Ovary (tissue), 9 donors: Measurements from ENCODE around the gene RTP4. TPM values are rescaled to one million over a fixed set of nuclear protein-coding genes. Genes with fewer than 3 reads are reported as not detected.

ENCODE experiments used
- DNase-seq, 5 donors: peaks; one replicate each; pipeline ENCODE4 v3.0.0-alpha.2; 2019 to 2020
- H3K27ac ChIP-seq, 2 donors: fragments of 200-600 bp; one replicate each; pipeline versions ENCODE4 v1.5.1 to v1.8.0; 2019 to 2022
- H3K27me3 ChIP-seq: fragments of 200-600 bp; one replicate; pipeline ENCODE4 v1.8.0; 2022
- H3K36me3 ChIP-seq: fragments of 200-600 bp; sonication (generic); one replicate; pipeline ENCODE4 v1.5.1; 2019
- H3K4me1 ChIP-seq: one replicate; pipeline ENCODE4 v1.8.1; 2013; ENCODE audit warnings: mild to moderate bottlenecking, moderate library complexity; ENCODE audit not compliant: insufficient read depth
- H3K4me3 ChIP-seq: fragments of 200-600 bp; sonication (generic); one replicate; pipeline ENCODE4 v1.5.1; 2017
- H3K9me3 ChIP-seq, 2 donors: fragments of 200-600 bp in 1 of 2; sonication (generic) in 1 of 2; one replicate each; pipeline versions ENCODE4 v1.5.1 to v1.8.1; 2013 to 2019; ENCODE audit warnings: mild to moderate bottlenecking in 1 of 2, moderate library complexity in 1 of 2
- EP300 ChIP-seq: sonication (generic); formaldehyde crosslinking; IDR thresholded peaks from one replicate; pipeline ENCODE4 v1.6.1; 2017; ENCODE audit warnings: antibody characterized with exemption
- POLR2A ChIP-seq: fragments of 450-650 bp; IDR thresholded peaks from one replicate; pipeline ENCODE4 v1.6.1; 2017; ENCODE audit warnings: antibody characterized with exemption, mild to moderate bottlenecking, moderate library complexity
- WGBS, 3 donors: extraction: QIAGEN DNeasy Blood & Tissue Kit in 1 of 3; methylation state at CpG; one replicate each; pipeline versions ENCODE4 v1.1.5 to v1.1.7; 2013 to 2017; 5-methylcytosine and 5-hydroxymethylcytosine counted together
- intact Hi-C, 4 donors: fragments of 100-400 bp; cut with DNase I; formaldehyde crosslinking; loops; one replicate each; pipeline versions ENCODE4 v1.11.0 to v1.15.1; 2022 to 2023
- polyA plus RNA-seq, 2 donors: library from polyadenylated mRNA; stranded (reverse); fragments of 200-250 nt in 1 of 2; fragments of 350-450 nt in 1 of 2; fragmentation: Illumina TruSeq in 1 of 2; extraction: RNeasy Lipid Tissue Mini Kit (QIAGEN cat#74804) in 1 of 2; gene quantifications; one replicate each; pipeline ENCODE4 v1.2.3, GENCODE V29; 2013 to 2014
- total RNA-seq, 7 donors: library from RNA; depleted of rRNA in 2 of 7; stranded (reverse); fragments of >200 nt in 2 of 7; fragmentation: NEBNext Ultra II Directional in 3 of 7; extraction: Animal tissue kit (Norgen Biotek cat#: 25700) in 3 of 7; gene quantifications; one replicate each; pipeline versions ENCODE4 v1.1.0 to v1.2.4, GENCODE V29; 2016 to 2023
- TF ChIP-seq, protein P1 (sequence below), 3 donors: fragments of 450-650 bp in 2 of 3; fragments of 200-600 bp in 1 of 3; IDR thresholded peaks; one replicate each; pipeline versions ENCODE4 v1.5.1 to v1.8.0; 2016 to 2022; ENCODE audit warnings: antibody characterized with exemption in 3 of 3, mild to moderate bottlenecking in 1 of 3
- donor health status: DM: no; HTN: no; CAD: no; lungs with moderate emphysema.
- donor health status: DM: no; HTN: no; CAD: no.
- donor health status: Bipolar disorder and iron deficiency.
- donor health status: DM: yes; HTN: yes; CAD: no.
- donor health status: DM: no; HTN: no; CAD: no.
- donor health status: DM: yes; HTN: yes; CAD: no.

Gene RTP4
- total and polyA plus RNA-seq, 9 donors = 0.24 to 7.3 (median 2.7) TPM

DNA sequence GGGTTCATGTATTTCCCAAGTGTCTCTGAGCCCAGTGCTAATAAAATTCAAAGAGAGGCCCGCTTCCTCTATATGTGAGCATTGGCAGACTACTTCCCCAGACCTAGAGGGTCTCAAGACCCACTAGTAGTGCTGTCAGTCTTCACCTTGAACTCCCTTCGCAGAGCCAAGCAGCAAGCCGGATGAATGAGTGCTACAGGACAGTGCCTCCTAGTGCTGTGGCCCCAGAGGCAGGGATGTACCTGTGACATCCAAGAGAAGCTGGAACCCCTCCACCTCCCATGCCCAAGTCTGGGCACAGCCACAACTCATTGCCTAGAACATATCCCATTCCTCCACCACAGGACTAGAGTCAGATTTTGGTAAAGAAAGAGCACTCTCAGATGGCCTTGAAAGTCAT is 39.5 kb upstream of the RTP4 start:
- Histone ChIP-seq H3K27ac (no peak overlapping the region), H3K4me1 (no peaks in the 10 kb centered on the region), H3K9me3 (no peaks in the 10 kb centered on the region), H3K4me3 (no peak overlapping the region), H3K27me3 (no peaks in the 10 kb centered on the region), H3K36me3 (no peaks in the 10 kb centered on the region)
- TF ChIP-seq, protein P1, sequence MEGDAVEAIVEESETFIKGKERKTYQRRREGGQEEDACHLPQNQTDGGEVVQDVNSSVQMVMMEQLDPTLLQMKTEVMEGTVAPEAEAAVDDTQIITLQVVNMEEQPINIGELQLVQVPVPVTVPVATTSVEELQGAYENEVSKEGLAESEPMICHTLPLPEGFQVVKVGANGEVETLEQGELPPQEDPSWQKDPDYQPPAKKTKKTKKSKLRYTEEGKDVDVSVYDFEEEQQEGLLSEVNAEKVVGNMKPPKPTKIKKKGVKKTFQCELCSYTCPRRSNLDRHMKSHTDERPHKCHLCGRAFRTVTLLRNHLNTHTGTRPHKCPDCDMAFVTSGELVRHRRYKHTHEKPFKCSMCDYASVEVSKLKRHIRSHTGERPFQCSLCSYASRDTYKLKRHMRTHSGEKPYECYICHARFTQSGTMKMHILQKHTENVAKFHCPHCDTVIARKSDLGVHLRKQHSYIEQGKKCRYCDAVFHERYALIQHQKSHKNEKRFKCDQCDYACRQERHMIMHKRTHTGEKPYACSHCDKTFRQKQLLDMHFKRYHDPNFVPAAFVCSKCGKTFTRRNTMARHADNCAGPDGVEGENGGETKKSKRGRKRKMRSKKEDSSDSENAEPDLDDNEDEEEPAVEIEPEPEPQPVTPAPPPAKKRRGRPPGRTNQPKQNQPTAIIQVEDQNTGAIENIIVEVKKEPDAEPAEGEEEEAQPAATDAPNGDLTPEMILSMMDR (IDR thresholded peaks at IDR 0.05) = no peak
- TF ChIP-seq EP300 (no peak), POLR2A (no peak)
- no peak for DNase-seq
- intact Hi-C loops = no loop called here
- 89 to 94% (median 93%) methylated on average over 3 of the region's 3 CpGs for WGBS, 3 donors

DNA sequence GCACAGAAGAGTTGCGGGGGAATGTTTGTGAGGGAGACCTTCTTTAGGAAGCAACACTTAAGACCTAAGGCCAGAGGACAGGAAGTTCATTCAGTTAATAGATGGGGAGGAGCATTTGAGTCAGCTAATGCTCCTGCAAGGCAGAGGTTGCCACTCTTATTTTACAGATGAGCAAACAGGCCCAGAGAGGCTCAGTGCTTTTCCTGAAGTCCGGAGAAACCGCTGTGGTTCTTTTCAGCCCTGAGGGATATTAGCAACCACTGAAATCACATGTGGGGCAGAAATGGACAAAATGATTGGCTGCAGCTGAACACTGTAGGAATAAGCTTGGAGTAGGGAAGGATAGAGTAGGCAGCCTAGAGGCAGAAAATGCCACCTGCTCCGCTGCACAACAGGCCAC is 33.3 kb upstream of the RTP4 start:
- 95 to 97% (median 95%) methylated on average over 4 of the region's 4 CpGs for WGBS, 3 donors
- no peak for DNase-seq
- H3K27me3 ChIP-seq = no peaks in the 10 kb centered on the region
- no peaks in the 10 kb centered on the region for H3K9me3 ChIP-seq
- no peaks in the 10 kb centered on the region for H3K36me3 ChIP-seq
- intact Hi-C loops = loop anchor here in 1 of 4 donors (5.0 kb wide), 1 partner anchor 137 kb away; no protein-coding TSS in a partner anchor
- H3K4me3 ChIP-seq = no peak overlapping the region
- no peak overlapping the region for H3K27ac ChIP-seq
- TF ChIP-seq, protein P1 (IDR thresholded peaks at IDR 0.05) = no peak
- TF ChIP-seq EP300 (no peak), POLR2A (no peak)
- no peaks in the 10 kb centered on the region for H3K4me1 ChIP-seq

DNA sequence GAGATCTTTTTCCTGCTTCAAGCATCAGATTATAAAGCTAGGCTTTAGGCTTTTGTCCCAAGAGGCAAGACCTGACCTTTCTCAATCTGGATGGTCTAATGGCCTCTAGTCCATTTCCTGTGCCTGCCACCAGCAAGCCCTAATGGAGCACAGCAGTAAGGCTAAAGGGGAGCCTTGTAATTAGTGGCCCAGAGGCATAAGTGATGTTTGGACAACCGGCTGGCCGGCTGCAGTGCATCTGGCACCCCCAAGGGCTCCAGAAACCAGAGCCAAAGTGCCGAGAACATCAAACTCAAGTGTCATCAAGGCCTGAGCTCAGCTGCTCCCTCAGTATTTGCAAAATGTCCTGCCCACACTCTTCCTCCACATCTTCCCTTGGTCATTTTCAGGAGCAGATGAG is 31.9 kb upstream of the RTP4 start:
- Histone ChIP-seq H3K36me3 (no peaks in the 10 kb centered on the region), H3K9me3 (no peaks in the 10 kb centered on the region), H3K27ac (no peak overlapping the region), H3K4me3 (no peak overlapping the region), H3K27me3 (no peaks in the 10 kb centered on the region), H3K4me1 (no peaks in the 10 kb centered on the region)
- TF ChIP-seq POLR2A (no peak), EP300 (no peak)
- intact Hi-C loops = loop anchor here in 1 of 4 donors (5.0 kb wide), 1 partner anchor 136 kb away; no protein-coding TSS in a partner anchor
- DNase-seq = no peak
- 62 to 70% (median 62%) methylated on average over 3 of the region's 3 CpGs for WGBS, 3 donors

DNA sequence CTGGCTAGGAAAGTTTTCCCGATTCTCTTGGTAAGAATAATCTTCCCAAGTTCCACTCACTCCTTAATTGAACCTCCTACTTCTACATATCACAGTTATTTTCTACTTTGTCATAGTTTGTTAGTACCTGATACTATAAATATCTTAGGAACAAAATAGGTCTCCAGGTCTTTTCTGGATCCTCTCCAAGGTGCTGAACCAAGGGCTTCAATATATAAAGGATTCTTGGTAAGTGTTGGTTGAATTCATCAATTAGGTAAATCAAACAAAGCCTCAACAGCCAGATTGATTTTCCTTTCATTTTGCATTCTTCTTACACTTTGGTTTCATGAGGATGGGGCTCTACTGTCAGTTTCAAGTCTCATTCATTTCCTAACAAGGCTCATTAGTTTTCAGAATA is 27.6 kb upstream of the RTP4 start:
- intact Hi-C loops = no loop called here
- 85 to 93% (median 86%) methylated on average over 1 of the region's 1 CpG for WGBS, 3 donors

DNA sequence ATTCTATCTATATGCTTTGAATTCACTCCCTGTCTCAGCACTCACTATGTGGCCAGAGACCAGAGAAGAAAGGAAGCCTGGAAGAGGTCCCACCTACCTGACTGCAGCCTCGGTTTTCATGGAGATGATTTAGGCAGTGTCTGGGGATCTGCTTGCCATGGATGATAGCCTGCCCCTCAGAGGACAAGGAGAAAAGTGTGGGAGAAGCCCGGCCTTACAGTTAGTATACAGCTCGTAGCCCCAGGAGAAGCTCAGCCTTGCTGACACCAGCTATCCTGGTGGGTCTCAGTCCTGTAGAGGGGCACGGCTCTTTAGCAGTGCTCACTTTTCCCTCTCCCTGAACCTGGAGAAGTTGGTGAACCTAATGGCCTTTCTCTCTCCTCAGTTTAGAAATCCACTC is 25.9 kb upstream of the RTP4 start:
- intact Hi-C loops = no loop called here

More for the DNA sequence above, 27.6 kb upstream of the RTP4 start:
- no peaks in the 10 kb centered on the region for H3K36me3 ChIP-seq
- H3K9me3 ChIP-seq = no peaks in the 10 kb centered on the region
- DNase-seq = no peak
- no peak overlapping the region for H3K4me3 ChIP-seq
- no peaks in the 10 kb centered on the region for H3K4me1 ChIP-seq
- no peaks in the 10 kb centered on the region for H3K27me3 ChIP-seq
- TF ChIP-seq, protein P1 (IDR thresholded peaks at IDR 0.05) = no peak
- TF ChIP-seq EP300 (no peak), POLR2A (no peak)
- H3K27ac ChIP-seq = no peak overlapping the region

More for the DNA sequence above, 25.9 kb upstream of the RTP4 start:
- no peaks in the 10 kb centered on the region for H3K27me3 ChIP-seq
- TF ChIP-seq, protein P1 (IDR thresholded peaks at IDR 0.05) = no peak
- TF ChIP-seq EP300 = no peak
- TF ChIP-seq POLR2A = no peak
- DNase-seq = no peak
- no peak overlapping the region for H3K27ac ChIP-seq
- H3K9me3 ChIP-seq = no peaks in the 10 kb centered on the region
- WGBS, 3 donors = 79 to 88% (median 81%) methylated on average over 4 of the region's 4 CpGs
- no peaks in the 10 kb centered on the region for H3K4me1 ChIP-seq
- no peak overlapping the region for H3K4me3 ChIP-seq
- no peaks in the 10 kb centered on the region for H3K36me3 ChIP-seq
